Upper lobe of right lung (tissue), 1 donor: Measurements from ENCODE around the gene SCP2. TPM values are rescaled to one million over a fixed set of nuclear protein-coding genes. Genes with fewer than 3 reads are reported as not detected.

ENCODE experiments used
- ATAC-seq: fragments of 200-7000 bp; cut with Tn5 transposase; one replicate; pipeline ENCODE4 v1.9.1; 2020; ENCODE audit warnings: mild to moderate bottlenecking, moderate library complexity
- DNase-seq: peaks from one replicate; pipeline ENCODE4 v3.0.0-alpha.2; 2020
- H3K27ac ChIP-seq: fragments of 200-600 bp; one replicate; pipeline ENCODE4 v1.8.0; 2022
- H3K27me3 ChIP-seq: fragments of 200-600 bp; one replicate; pipeline ENCODE4 v1.8.0; 2022; ENCODE audit warnings: mild to moderate bottlenecking
- H3K36me3 ChIP-seq: fragments of 200-600 bp; one replicate; pipeline ENCODE4 v1.8.0; 2022
- H3K4me1 ChIP-seq: fragments of 200-600 bp; one replicate; pipeline ENCODE4 v1.8.0; 2022
- H3K4me3 ChIP-seq: fragments of 200-600 bp; one replicate; pipeline ENCODE4 v1.8.0; 2022; ENCODE audit warnings: mild to moderate bottlenecking
- H3K9me3 ChIP-seq: fragments of 200-600 bp; one replicate; pipeline ENCODE4 v1.8.0; 2022
- intact Hi-C: fragments of 100-400 bp; cut with DNase I; formaldehyde crosslinking; loops from one replicate; pipeline ENCODE4 v1.11.0; 2022
- total RNA-seq: library from RNA; stranded (reverse); fragmentation: NEBNext Ultra II Directional; extraction: Animal tissue kit (Norgen Biotek cat#: 25700); gene quantifications from one replicate; pipeline ENCODE4 v1.2.1, GENCODE V29; 2021
- TF ChIP-seq, protein P1 (sequence below): fragments of 200-600 bp; IDR thresholded peaks from one replicate; pipeline ENCODE4 v1.8.0; 2022; ENCODE audit warnings: antibody characterized with exemption
- donor health status: DM: no; HTN: yes; CAD: no; lungs with severe emphysema.

The SCP2 gene
- total RNA-seq, 1 donor from 2014 or later, result 140 TPM

DNA sequence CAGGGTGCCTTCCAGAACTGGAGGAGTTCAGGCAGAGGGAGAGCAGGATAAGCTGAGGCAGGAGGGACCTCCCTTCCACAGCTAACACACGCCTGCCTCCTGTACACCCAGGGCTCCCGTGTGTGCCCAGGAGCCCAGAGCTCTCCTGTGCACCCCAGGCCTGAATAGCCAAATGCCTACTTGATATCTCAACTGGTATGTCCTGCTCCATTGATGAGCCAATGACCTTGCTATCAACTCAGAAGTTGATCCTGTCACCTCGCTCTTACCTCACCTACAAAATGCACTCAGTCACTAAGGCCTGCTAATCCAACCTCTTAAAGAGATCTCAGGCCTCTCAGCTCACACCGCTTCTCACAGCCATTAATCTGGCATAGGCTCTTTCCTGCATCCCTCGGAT is 12.6 kb upstream of the SCP2 start:
- Histone ChIP-seq H3K4me3 (no peak overlapping the region), H3K27ac (no peak overlapping the region), H3K27me3 (no peaks in the 10 kb centered on the region), H3K4me1 (no peaks in the 10 kb centered on the region), H3K36me3 (no peaks in the 10 kb centered on the region), H3K9me3 (no peaks in the 10 kb centered on the region)
- intact Hi-C loops, result no loop called here
- ATAC-seq (no peak), DNase-seq (no peak)
- TF ChIP-seq, protein P1, sequence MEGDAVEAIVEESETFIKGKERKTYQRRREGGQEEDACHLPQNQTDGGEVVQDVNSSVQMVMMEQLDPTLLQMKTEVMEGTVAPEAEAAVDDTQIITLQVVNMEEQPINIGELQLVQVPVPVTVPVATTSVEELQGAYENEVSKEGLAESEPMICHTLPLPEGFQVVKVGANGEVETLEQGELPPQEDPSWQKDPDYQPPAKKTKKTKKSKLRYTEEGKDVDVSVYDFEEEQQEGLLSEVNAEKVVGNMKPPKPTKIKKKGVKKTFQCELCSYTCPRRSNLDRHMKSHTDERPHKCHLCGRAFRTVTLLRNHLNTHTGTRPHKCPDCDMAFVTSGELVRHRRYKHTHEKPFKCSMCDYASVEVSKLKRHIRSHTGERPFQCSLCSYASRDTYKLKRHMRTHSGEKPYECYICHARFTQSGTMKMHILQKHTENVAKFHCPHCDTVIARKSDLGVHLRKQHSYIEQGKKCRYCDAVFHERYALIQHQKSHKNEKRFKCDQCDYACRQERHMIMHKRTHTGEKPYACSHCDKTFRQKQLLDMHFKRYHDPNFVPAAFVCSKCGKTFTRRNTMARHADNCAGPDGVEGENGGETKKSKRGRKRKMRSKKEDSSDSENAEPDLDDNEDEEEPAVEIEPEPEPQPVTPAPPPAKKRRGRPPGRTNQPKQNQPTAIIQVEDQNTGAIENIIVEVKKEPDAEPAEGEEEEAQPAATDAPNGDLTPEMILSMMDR, result no peak

DNA sequence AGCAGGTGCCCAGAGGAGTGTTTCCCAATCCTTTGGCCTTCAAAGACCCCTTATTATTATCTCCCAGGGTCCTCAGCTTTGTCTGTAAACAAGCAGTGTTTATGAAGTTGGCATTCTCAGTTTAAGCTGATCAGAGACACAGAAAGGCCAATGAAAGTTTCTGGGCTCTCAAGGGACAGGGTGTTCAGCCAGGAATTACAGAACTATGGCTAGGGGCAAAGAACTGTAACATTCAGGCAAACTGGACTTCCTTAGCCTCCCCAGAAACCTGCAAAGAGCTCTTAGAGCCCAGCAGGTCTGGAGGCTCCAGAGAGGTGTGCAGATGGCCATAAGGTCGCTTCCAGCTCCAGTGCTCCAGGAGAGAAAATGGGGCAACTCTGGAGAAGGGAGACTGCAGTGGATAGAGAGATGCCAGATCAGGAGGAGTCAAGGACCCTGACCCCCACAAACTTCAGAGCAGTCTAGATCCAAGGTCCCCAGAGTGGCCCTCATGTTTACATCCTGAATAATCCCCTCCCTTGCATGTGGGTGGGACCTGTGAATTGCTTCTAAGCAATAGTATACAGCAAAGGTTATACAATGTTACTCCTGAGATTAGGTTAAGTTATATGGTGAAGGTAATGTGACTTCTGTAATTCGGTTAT is 11.7 kb upstream of the SCP2 start:
- H3K27ac ChIP-seq, result no peak overlapping the region
- no peak overlapping the region for H3K4me3 ChIP-seq
- no peaks in the 10 kb centered on the region for H3K9me3 ChIP-seq
- no peaks in the 10 kb centered on the region for H3K36me3 ChIP-seq
- TF ChIP-seq, protein P1, result no peak
- intact Hi-C loops, result no loop called here
- H3K4me1 ChIP-seq, result no peaks in the 10 kb centered on the region
- H3K27me3 ChIP-seq, result no peaks in the 10 kb centered on the region
- no peak for ATAC-seq
- DNase-seq, result no peak

DNA sequence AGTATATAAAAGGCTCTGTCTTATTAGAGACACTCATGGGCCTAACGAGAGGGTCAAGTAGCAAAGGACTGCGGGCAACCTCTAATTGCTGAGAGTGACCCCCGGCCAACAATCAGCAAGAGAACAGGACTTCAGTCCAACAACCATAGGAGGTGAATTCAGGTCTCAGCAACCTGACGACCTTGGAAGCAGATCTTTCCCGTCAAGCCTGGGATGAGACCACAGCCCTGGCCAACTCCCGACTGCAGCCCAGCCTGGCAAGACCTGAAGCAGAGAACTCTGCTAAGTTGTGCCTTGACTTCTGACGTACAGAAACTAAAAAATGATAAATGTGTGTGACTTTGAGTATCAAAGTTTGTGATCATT is 11.2 kb upstream of the SCP2 start:
- H3K27me3 ChIP-seq, result no peaks in the 10 kb centered on the region
- H3K36me3 ChIP-seq, result no peaks in the 10 kb centered on the region
- H3K4me1 ChIP-seq, result no peaks in the 10 kb centered on the region
- no peak overlapping the region for H3K4me3 ChIP-seq
- intact Hi-C loops, result no loop called here
- no peak overlapping the region for H3K27ac ChIP-seq
- H3K9me3 ChIP-seq, result no peaks in the 10 kb centered on the region
- DNase-seq, result no peak
- TF ChIP-seq, protein P1, result no peak
- ATAC-seq, result no peak

DNA sequence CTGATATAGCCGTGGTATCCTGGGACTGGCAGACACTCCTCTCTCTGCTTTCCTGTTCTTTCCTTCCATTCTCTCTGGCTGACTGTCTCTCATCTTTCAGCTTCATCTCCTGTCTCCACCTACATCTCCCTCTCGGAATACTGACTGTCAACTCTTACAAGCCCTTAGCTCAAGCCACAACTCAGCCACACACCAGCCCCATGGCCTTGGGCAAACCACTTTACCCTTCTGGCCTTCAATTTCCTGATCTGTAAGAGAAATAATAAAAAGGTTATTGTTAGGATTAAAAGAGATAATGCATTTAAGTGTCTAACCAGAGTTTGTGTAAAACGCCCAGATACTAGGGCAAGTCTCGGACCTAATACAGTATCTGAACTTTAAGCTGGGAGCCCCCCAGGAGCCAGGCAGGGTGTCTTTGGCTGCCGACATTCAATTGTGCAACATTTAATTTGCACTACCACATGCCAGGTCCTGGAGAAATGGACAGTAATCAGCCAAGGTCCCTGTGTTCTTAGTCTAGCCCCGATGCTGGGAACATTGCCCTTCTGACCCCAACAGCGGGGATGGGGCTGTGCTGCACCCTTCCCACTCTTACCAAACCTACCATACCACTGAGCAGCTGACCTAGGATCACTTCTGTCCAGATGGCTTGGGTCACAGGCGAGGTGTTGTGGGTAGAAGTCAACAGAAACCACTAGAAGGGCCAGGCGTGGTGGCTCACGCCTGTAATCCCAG is 10.7 kb upstream of the SCP2 start:
- H3K27me3 ChIP-seq, result no peaks in the 10 kb centered on the region
- H3K36me3 ChIP-seq, result no peaks in the 10 kb centered on the region
- ATAC-seq (no peak), DNase-seq (no peak)
- no peaks in the 10 kb centered on the region for H3K4me1 ChIP-seq
- peak overlapping the region; percentile 65 for H3K27ac ChIP-seq
- no peaks in the 10 kb centered on the region for H3K9me3 ChIP-seq
- H3K4me3 ChIP-seq, result no peak overlapping the region
- intact Hi-C loops, result no loop called here
- TF ChIP-seq, protein P1, result no peak

DNA sequence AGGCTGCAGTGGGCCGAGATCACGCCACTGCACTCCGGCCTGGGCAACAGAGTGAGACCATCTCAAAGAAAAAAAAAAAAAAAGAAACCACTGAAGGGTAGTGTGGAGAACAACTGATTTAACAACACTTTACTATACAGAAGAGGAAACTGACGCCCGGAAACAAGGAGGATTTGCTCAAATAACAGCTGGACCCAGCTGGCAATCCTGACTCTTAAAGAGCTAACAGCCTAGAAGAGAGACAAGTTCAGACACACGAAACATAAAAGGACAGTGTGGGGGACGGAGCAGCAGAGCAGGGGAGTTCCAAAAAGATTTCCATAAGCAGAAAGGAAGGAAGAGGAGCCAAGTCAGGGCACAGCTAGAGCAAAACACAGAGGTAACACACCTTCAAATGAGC is 9.9 kb upstream of the SCP2 start:
- TF ChIP-seq, protein P1, result no peak
- no peaks in the 10 kb centered on the region for H3K4me1 ChIP-seq
- ATAC-seq (no peak), DNase-seq (no peak)
- H3K27ac ChIP-seq, result peak overlapping the region; percentile 65
- no peaks in the 10 kb centered on the region for H3K36me3 ChIP-seq
- H3K27me3 ChIP-seq, result no peaks in the 10 kb centered on the region
- H3K9me3 ChIP-seq, result no peaks in the 10 kb centered on the region
- no peak overlapping the region for H3K4me3 ChIP-seq
- intact Hi-C loops, result no loop called here
